ENCODE data around the gene HABP2. TPM values are rescaled to one million over a fixed set of nuclear protein-coding genes. Genes with fewer than 3 reads are reported as not detected.

HABP2 gene
- total RNA-seq, 1 donor from 2014 or later, result 3.6 TPM

DNA sequence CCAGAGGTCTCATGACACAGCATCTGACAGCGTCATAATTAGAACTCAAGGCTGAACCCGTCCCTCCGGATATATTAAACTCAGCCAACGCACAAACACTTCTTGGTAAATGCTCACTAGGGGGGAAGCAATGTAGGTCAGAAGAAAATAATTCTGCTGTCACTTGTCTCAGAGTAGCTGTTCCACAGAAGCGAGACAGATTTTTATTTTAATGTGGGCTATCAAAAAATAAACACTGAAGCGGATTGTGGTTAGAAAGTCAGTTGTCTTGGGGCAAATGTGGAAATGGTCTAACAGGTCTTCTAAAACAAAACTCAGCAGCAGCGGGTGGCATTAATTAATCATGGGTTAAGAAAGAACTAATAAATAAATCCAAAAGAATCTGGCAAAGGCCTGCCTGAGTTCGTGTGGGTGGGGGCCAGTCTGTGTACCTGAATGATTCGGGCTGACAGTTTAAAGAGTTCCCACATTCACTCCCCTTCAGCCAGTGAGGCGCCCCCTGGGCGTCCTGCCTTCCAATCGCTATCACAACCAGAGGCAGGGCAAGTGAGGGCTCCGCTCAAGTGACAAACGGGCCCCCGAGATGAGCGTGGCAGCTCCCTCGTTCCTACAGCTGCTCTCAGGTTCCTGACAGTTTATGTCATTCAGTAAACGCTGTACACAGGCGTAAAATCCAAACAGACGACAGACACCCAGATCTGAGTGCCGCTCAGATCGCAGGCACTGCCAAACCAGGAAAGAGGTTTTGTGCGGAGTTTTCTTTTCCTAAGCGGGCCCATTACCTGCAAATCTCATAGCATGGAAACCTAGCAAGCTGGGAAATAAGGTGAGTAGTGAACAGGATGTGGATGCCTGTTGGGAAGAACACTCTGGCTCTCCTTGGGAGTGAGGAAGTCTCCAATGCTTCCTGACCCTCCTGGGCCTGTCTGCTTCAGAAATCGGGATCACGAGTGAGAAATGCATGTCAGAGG lies 58.1 kb downstream of the HABP2 start:
- no peaks in the 10 kb centered on the region for H3K4me1 ChIP-seq
- DNase-seq (no peak), ATAC-seq (no peak)
- no peaks in the 10 kb centered on the region for H3K9me3 ChIP-seq
- no peak overlapping the region for H3K4me3 ChIP-seq
- H3K27ac ChIP-seq, result no peak overlapping the region
- intact Hi-C loops (cut with DNase I), result no loop called here
- TF ChIP-seq, protein P1, sequence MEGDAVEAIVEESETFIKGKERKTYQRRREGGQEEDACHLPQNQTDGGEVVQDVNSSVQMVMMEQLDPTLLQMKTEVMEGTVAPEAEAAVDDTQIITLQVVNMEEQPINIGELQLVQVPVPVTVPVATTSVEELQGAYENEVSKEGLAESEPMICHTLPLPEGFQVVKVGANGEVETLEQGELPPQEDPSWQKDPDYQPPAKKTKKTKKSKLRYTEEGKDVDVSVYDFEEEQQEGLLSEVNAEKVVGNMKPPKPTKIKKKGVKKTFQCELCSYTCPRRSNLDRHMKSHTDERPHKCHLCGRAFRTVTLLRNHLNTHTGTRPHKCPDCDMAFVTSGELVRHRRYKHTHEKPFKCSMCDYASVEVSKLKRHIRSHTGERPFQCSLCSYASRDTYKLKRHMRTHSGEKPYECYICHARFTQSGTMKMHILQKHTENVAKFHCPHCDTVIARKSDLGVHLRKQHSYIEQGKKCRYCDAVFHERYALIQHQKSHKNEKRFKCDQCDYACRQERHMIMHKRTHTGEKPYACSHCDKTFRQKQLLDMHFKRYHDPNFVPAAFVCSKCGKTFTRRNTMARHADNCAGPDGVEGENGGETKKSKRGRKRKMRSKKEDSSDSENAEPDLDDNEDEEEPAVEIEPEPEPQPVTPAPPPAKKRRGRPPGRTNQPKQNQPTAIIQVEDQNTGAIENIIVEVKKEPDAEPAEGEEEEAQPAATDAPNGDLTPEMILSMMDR (IDR thresholded peaks at IDR 0.05), result no peak
- no peaks in the 10 kb centered on the region for H3K36me3 ChIP-seq
- peaks cover 20% of the 10 kb centered on the region for H3K27me3 ChIP-seq

DNA sequence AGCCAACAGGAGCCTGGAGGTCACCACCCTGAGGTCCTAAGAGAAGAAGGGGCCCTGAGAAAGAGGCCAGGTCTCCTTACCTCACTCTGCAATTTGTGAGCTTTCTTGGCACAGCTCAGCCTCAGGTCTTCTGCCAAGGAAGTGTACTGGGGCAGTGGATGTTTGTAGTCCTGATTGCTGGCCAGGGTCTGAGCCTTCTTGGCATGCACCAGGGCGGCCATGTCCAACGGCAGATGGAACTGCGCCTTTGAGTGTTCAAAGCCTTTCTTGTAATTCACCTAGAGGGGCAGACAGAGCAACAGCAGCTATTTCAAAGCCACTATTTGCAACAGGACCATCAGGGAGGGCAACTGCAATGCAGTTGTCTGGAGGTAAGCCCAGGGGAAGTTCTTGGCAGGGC lies 59.3 kb downstream of the HABP2 start:
- Histone ChIP-seq H3K4me1 (no peaks in the 10 kb centered on the region), H3K4me3 (no peak overlapping the region), H3K27ac (no peak overlapping the region), H3K27me3 (peaks cover 31% of the 10 kb centered on the region), H3K36me3 (no peaks in the 10 kb centered on the region), H3K9me3 (no peaks in the 10 kb centered on the region)
- intact Hi-C loops (cut with DNase I), result no loop called here
- ATAC-seq (no peak), DNase-seq (no peak)
- TF ChIP-seq, protein P1 (IDR thresholded peaks at IDR 0.05), result no peak

DNA sequence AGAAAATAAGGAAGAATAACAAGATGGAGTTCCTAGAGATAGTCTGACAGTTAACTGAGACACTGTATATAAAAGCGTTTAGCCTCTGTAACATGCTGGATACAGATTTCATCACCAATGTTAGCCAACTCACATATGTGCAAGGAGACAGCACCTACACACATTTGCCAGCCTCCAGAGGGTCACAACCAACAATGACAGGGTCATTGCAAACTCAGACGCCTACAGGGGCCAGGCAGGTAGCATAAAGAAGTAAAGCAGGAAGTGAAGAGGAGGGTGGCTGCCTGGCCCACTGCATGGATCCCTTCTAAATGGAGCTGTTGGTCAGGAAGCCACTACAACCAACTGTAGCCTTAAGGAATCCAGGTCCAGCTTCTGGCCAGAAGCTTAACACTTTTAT lies 60.6 kb downstream of the HABP2 start:
- TF ChIP-seq, protein P1 (IDR thresholded peaks at IDR 0.05), result no peak
- H3K4me3 ChIP-seq, result no peak overlapping the region
- no peaks in the 10 kb centered on the region for H3K4me1 ChIP-seq
- H3K9me3 ChIP-seq, result no peaks in the 10 kb centered on the region
- no peak for ATAC-seq
- no peaks in the 10 kb centered on the region for H3K36me3 ChIP-seq
- intact Hi-C loops (cut with DNase I), result no loop called here
- peaks cover 32% of the 10 kb centered on the region for H3K27me3 ChIP-seq
- no peak overlapping the region for H3K27ac ChIP-seq
- no peak for DNase-seq

DNA sequence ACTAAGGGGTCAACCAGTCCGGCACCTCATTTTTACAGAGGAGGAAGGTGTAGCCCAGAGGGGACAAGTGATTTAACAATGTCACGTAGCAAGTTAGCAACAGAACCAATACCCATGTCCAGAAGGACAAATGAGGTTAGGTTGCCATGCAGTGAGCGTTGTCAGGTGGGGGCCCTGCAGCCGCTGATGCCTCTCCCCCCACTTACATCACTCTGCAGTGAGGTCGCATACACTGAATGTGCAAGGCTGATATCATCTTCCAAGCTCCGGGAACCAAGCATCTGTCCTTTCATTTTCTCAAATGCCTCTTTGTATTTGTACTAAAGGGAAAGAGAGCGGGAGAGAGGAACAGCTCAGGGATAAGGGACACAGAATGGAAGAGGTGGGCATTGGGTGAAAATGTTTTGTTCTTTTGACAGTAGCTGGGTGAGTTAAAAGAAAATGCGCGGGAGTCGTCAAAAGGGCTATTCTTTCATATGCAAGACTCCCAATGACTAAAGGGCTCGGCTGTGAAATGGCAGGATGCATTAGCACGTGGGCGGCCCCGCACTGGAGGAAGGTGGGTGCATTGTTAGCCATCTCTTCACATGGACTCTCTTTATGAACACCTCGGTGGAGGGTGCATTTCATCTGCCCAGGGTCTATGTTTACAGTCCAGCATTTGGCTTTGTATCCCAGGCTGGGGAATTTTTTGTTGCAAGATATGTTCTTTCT lies 61.3 kb downstream of the HABP2 start:
- intact Hi-C loops (cut with DNase I), result no loop called here
- TF ChIP-seq, protein P1 (IDR thresholded peaks at IDR 0.05), result no peak
- ATAC-seq, result no peak

DNA sequence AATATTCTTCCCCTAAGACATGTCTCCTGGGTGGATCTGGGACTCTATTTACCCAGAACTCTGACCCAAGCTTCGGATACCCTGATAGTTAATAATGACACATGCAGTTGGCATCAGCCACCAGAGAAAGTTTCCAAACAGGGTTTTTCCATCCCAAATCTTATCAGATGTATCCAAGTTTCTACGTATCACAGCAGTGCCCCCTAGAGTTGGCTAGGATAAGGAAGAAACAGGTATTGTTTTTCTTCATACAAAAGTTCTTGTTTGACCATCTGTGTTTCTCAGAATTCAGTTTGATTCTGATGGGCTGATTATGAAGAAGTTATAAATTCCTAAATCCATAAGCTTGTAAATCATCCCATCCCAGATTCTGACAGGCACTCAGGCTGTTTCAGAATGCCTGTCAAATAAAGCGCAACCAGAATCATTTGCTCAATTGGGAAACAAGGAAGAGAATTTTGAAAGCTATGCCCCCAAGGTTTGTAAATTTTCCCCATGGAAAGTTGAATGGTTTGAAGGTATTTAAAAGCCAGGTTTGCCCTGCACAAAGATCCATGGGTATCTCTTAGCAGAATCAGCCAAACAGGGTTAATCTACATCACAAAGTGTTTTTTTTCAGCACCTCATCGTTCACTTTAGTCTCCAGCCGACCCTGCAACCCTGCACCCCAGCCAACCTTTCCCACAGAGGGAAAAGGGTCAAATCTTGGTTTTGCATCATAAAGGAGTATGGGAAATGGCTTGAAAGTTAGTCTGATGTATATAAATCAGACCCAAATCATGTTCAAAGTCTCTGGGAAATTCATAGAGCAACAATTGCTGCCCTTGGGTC lies 63.6 kb downstream of the HABP2 start:
- H3K36me3 ChIP-seq, result no peaks in the 10 kb centered on the region
- intact Hi-C loops (cut with DNase I), result no loop called here
- H3K9me3 ChIP-seq, result no peaks in the 10 kb centered on the region
- H3K4me1 ChIP-seq, result no peaks in the 10 kb centered on the region
- TF ChIP-seq, protein P1 (IDR thresholded peaks at IDR 0.05), result peak; percentile 36
- H3K4me3 ChIP-seq, result no peak overlapping the region
- H3K27ac ChIP-seq, result no peak overlapping the region
- DNase-seq (no peak), ATAC-seq (no peak)
- peaks cover 36% of the 10 kb centered on the region for H3K27me3 ChIP-seq

More for the DNA sequence above, 61.3 kb downstream of the HABP2 start:
- Histone ChIP-seq H3K27ac (no peak overlapping the region), H3K9me3 (no peaks in the 10 kb centered on the region), H3K36me3 (no peaks in the 10 kb centered on the region), H3K27me3 (peaks cover 36% of the 10 kb centered on the region), H3K4me1 (no peaks in the 10 kb centered on the region), H3K4me3 (no peak overlapping the region)
- no peak for DNase-seq
